GM19239 (cell line): Measurements from ENCODE around the gene CLCN7.

Experiments
- DNase-seq: peaks from one replicate; pipeline ENCODE4 v3.0.0; 2011; ENCODE audit warnings: low spot score; ENCODE audit not compliant: insufficient read length
- FAIRE-seq: peaks from 2 replicates; lab custom pipeline; 2011; peaks lifted over from hg19 to GRCh38; lab: Jason Lieb, UNC

Gene CLCN7, protein sequence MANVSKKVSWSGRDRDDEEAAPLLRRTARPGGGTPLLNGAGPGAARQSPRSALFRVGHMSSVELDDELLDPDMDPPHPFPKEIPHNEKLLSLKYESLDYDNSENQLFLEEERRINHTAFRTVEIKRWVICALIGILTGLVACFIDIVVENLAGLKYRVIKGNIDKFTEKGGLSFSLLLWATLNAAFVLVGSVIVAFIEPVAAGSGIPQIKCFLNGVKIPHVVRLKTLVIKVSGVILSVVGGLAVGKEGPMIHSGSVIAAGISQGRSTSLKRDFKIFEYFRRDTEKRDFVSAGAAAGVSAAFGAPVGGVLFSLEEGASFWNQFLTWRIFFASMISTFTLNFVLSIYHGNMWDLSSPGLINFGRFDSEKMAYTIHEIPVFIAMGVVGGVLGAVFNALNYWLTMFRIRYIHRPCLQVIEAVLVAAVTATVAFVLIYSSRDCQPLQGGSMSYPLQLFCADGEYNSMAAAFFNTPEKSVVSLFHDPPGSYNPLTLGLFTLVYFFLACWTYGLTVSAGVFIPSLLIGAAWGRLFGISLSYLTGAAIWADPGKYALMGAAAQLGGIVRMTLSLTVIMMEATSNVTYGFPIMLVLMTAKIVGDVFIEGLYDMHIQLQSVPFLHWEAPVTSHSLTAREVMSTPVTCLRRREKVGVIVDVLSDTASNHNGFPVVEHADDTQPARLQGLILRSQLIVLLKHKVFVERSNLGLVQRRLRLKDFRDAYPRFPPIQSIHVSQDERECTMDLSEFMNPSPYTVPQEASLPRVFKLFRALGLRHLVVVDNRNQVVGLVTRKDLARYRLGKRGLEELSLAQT

DNA sequence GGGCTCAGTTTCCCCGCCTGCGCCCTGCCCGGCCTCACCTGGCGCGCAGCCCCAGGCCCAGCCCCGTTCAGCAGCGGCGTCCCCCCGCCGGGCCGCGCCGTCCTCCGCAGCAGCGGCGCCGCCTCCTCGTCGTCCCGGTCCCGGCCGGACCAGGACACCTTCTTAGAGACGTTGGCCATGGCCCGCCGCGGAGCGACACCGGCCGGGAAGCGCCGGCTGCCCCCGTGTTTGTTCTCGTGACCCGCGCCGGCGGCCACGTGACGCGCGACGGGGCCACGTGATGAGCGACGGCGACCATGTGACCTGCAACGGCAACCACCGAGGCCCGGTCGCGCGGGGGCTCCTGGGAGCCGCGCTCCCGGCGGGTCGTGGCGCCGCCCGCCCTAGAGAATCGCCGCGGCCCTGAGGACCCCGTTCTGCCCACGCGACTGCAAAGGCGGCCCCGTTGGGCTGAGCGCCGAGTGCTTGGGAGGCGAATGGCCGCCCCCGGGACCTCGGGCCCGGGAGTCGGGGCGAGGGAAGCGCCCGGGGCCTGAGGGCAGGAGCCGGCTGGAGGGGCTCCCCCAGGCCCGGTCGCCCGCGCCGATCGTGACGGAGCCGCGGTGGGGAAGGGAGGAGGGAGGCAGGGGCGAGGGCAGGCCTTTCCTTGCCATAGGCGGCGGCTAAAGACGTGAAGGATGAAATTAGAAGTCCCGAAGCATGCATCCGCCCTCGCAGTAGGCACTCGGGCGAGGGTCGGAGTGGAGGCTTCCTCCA is at the start of gene CLCN7:
Gene CLCN7 (minus strand): TSS at position 233 of the 756 bp plus-strand sequence. CDS start 54 bp downstream, at position 179.
- peak; percentile 37 for FAIRE-seq
- DNase-seq = peak; percentile 98

DNA sequence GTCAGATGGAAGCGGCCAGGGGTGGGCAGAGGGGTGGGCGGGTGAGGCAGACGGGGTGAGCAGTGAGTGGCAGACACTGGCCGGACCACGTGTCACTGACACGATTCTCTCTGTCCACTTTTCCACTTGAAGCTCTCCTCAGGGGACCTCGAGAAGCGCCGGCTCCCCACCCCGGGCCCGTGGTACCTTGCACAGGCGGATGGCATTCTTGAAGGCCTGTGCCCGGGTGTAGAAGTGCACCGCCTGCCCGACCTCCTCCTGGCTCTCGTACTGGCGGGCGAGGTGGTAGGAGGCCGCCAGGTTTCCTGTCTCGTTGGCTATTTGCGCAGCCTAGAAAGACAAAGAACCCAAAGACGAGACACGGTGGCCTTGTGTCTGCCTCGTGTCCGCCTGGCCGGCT is 49.5 kb upstream of the CLCN7 start:
- DNase-seq (no peak), FAIRE-seq (no peak)

DNA sequence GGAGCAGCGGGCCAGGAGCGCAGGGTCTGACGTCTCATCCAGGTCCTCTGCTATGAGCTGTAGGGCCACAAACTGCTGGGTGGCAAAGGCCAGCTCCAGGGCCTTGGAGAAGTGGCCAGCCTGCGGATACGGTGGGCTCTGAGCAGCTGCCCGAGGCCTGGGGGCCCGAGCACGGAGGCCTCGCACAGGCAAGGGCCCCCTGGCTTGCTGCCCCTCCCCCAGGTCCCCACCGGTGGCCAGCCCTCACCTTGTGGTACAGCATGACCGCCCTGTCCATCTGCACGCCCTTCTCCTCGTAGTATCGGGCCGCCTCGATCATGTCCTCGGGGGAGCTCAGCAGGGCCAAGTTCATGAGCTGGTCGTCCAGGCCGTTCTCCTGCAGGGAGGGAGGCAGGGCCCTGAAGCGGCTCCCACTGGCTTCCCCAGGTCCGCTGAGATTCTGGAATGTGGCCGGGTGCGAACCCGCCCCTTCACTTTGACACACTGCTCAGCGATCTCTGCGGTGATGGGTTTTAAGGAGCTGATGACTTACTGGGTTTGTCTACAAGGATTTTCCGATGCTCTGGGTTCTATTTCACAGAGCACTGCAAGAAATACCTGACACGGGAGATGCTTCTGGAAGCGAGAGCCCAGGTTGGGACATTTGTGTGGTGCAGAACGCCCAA is 48.9 kb upstream of the CLCN7 start:
- DNase-seq = no peak
- no peak for FAIRE-seq

DNA sequence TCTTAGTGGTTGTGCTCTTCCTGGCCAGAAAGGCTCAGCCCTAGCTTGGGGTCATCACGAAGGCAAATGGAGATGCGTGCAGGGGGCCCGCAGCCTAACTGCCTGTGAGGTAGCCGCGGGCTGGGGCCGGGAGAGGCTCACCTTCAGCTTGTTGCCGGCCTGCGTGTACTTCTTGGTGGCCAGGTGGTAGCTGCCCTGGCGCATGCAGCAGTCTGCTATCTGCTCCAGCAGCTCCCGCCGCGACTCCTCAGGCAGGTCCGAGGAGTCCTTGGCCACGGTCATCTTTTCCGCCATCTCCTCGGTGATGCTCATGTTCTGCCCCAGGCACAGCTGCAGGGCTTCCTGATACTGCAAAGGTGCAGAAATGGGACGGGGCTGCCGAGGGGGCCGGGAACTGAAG is 45.6 kb upstream of the CLCN7 start:
- DNase-seq (no peak), FAIRE-seq (no peak)

DNA sequence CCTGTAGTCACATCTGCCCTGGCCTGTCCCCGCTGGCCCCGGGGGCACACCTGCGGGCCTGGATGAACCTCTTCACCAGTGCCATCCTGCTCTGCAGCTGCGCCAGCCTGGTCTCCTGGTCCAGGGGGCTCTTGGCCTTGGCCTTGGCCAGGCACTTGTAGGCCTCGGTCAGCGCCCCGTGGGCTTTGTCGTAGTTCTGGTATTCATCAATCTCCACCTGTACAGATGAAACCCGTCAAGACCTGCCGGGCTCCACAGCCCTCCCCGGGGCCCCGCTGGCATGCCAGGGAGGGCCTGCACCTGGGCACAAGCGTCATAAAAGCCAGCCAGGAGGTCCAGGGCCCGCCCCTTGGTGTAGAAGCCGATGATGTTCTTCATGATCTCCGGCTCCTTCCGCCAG is 45.0 kb upstream of the CLCN7 start:
- DNase-seq = no peak
- FAIRE-seq = no peak

DNA sequence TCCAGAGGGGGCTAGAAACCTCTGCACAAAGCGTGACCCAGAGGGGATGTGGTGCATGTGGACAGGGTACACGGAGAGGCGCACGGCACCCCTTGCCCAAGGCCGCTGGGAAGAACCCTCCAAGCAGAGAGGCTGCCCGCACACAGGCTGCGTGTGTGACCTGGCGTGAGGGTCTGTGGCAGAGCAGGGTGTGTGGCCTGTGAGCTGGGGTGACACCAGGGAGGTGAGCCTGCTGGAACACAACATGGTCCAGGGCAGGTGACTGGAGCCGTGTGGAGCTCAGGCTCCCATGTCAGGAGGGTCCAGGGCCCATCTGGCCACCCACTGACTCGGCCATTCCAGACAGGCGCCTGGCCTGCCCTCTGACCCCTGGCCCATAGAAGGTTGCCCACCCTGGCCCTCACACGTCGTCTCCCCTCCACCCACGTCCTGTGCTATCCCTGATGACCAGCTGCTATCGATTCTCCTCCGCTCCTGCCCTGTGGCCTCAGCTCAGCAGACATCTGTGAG is 43.9 kb upstream of the CLCN7 start:
- DNase-seq = no peak
- no peak for FAIRE-seq

DNA sequence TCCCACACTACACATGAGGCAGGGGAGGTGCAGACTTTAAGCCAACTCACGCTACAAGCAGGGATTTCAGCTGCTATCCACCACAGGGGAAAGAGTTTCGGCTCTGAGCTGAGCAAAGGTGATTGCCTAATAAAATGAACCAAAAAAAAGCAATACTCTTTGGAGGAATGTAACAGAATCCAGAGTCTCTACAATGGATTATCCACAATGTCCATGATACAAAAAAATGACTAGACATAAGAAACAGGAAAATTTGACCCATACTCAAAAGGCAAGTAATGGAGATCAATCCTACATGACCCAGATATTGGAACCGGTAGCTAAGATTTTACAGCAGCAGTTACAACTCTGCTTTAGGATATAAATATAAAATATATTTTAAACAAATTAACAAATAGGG is 39.7 kb upstream of the CLCN7 start:
- FAIRE-seq (no peak), DNase-seq (no peak)

DNA sequence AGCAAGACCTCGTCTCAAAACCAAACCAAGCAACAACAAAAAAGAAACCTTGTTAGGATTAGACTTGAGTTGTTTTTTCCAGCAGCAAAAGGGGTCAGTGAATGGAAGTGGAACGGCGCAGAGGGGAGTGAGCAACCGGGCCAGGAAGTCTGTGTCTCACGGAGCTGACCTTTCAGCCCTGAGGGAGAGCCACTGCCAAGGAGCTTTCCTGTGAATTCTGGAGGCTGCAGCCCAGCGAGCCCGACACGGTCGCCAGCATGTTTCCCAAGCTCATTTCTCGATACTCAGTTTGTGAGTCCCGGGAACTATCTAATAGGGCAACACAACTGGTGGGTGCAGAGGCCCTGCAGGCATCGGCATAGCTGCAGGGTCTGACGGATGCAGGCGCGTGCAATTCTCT is 37.9 kb upstream of the CLCN7 start:
- FAIRE-seq (no peak), DNase-seq (no peak)

DNA sequence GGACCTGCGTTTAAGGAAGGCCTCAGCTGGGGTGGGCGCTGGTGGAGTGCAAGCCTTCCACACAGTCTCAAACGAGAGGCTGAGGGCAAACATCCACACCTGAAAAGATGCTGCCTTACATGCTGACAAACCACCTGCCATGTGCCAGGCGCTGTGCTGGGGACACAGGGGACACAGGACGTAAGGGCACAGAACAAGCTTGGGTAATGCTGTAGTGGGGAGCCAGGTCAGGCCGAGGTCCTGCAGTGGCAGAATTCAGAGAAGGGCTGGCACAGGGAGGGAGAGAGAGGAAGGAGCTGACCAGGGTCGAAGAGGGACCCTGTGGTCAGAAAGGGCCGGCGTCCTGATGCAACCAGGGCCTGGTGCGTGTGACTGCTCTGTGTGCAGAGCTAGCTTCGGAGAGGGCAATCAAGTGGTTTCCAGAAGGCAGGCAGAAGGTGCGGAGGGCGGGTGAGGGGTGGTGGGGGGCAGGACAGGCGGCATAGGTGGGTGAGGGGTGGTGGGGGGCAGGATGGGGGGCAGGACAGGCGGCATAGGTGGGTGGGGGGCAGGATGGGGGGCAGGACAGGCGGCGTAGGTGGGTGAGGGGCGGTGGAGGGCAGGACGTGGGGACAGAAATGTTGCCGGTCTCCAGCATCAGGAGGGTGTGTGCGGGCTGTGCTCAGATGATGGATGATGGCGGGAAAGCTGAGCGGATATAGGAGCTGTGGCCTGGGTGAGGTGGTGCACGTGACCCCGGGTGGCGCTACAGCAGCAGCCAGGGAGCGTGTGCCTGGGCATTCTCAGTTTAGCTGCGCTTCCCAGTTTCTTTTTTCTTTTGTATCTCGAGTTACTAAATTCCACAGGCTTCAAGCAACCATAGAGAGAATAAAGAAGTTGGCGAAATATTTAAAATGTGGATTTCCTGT is 37.1 kb upstream of the CLCN7 start:
- DNase-seq (no peak), FAIRE-seq (no peak)

DNA sequence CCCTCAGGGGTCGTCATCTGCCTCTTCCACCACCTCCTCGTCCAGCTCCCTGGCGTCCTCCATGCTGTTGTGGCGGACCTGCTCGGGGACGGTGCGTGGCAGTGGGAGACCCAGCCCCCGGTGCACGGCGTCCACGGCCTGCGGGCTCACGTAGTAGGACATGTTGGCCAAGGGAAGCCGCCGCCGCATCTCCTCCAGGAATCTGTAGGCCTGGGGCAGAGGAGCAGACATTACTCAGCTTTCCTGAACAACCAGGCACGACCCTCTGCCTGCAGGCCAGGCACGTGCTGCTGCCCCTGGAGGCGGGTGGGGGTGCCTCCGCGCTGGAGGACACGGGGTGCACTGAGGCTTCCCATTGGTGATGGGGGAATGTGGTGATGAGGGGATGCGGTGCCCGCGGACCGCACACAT is 36.1 kb upstream of the CLCN7 start:
- no peak for FAIRE-seq
- no peak for DNase-seq

DNA sequence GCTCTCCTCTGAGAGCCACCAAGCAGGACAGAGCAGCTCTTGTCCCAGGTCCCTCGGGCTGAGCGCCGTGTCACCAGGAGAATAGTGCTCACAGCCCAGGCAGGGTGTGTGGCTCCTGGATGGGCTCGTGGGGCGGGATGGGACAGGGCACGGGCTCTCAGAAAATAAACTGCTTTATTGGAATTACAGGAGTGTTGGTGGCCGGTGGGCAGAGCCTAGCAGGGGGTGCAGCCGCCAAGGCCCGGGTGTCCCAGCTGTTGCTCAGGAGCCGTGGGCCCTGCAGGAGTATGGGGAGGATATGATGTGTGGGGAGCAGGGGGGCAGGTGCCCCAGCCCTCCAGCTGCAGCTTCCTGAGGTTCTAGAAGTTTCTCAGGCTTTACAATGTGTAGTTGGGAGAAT is 35.4 kb upstream of the CLCN7 start:
- no peak for FAIRE-seq
- DNase-seq = no peak

DNA sequence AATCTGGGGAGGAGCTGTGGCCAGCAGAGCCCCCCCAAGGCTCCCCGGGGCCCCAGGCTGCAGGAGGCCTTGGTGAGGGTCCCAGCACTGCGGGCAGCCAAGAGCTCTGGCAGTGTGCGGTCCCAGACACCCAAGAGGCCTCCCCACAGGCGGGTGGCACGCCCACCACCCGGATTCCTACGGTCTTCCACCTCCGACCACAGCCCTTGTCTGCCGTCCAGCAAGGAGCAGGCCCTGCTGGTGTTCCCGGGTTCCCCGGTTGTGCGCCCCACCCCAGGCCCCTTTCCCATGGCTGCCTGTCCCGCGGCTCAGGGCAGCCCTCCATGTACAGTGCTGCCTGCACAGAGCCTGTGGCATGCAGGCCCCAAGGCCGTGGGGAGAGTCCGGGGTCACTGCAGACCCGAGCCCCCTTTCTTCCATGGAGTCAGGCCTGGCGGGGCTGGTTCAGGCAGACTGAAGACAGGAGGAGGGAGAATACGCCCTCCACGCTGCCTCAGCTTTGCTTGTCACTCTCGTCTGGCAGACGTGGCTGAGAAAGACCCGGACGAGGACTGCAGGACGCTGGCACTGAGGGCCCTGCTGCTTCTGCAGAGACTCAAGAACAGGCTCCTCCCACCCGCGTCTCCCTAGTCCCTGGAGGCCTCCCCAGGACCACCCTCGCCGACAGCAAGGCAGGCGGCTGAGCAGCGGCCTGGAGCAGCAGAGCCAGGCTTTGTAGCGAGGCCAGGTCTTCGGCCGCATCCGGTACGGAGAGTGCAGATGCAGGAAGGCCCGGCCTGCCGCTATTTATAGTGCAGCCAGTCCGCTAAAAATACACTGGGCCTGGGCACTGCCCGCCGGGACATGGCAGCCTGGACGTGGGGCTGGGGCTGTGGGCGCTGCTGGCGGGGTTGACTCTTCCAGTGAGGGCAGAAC is 34.7 kb upstream of the CLCN7 start:
- DNase-seq = no peak
- no peak for FAIRE-seq

DNA sequence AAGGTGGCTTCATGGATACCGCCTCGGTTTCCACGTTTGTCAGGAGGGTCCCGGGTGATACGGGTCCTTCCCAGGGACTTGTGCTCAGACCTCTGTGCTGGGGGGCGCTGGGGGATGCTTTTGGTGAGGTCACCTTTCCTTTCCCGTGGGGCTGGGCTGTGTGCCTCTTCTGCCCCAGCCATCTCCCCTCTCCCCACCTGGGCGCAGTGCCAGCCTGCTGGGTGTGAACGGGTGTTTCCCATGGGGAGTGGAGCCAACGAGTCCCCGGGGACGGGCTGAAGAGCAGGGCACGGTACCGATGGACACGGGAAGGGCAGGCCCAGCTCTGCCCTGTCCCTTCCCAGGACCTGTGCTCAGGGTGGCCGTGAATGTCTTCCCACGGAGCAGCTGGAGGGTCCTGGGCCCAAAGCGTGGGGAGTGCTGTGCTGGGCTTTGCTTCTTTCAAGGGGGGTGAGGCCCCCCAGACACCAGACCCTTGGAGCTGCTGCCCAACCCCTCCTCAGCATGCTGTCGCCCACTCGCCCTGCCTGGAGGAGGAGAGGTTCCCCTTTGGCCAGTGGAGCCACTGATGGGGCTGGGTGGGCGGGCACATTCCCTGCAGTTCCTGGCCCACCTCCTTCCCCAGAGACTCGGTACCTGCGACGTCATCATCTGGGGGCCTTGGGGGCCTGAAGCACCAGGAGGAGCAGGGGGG is 33.8 kb upstream of the CLCN7 start:
- no peak for FAIRE-seq
- no peak for DNase-seq

DNA sequence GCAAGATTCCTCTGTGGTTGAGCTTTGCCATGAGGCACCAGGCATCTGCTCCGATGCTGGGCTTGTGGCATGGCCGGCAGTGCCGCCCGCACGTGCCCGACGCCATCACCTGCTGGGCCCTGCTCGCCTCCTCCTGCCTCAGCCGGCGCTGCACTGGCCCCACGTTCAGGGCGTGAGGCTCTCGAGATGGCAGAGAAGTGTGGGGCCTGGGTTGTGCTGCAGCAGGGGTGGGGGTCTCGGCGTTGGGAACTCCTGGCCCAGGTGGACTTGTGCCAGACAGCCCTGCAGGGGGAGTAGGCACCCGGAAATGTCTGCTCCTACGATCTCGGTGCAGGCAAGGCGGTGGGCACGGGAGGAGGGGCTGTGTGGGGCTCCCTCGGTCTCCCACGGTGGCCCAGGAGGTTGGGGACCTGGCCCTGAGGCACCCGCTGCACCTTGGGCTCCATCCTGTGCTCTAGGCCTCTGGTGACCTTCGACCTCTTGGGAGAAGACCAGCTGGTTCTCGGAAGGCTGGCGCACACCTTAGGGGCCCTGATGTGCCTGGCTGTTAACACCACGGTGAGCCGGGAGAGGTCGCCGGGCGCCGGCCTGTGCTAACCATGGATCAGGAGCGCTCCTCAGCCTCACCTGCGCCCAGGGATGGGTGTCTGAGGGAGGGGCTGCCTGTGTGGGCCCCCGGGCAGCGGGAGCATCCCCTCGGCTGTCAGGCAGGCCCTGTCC is 31.8 kb upstream of the CLCN7 start:
- DNase-seq (no peak), FAIRE-seq (no peak)

DNA sequence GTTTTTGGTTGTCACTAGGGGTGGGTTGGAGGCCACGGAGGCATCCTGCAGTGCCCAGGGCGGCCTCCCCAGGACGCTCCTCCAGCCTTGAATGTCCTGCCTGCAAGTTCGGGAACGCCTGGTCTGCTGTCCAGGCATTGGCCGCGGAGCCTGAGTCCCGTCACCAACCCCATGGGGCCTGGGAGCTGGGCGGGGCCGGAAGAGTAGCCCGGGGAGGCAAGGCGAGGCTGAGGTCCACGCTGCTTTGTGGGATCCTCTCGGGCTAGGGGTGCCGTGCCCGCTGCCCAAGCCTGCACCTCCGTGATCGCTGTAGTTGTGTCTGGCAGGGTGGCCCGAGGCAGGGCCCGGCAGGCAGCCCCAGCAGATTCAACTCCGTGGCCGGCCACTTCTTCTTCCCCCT is 31.1 kb upstream of the CLCN7 start:
- DNase-seq (no peak), FAIRE-seq (no peak)

DNA sequence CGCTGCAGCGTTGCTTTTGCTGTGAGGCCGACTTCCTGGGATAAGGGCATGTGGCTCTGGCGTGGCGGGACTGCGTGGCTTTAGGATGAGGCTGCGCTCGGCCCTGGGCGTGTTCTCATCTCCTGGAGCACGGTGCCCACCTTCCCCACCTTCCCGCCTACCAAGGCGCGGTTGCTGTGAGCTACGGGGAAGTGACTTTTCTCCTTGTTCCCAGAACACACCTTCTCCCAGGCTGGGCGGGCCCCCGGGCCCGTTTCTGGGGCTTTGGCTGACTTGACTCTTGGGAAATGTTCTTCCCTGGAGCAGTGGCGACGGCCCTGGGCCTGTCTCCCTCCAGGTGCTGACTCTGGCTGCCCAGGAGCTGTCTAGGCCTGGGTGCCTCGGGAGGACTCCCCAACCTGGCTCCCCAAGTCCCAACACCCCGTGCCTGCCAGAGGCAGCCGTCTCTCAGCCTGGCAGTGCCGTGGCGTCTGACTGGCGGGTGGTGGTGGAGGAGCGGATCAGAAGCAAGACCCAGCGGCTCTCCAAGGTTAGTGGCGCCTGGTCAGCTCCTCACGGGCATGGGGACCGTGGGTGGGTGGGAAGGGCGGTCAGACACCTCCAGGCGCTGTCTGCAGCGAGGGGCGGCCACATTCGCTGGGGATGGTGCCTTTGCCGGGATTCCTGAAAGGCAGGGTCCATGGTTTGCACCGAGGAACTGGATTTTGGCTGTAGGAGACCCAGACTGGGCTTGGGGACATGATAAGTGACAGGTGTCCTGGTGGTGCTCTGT is 30.4 kb upstream of the CLCN7 start:
- no peak for FAIRE-seq

More for the DNA sequence above, 30.4 kb upstream of the CLCN7 start:
- no peak for DNase-seq
